K562 (cell line): ENCODE data around the gene FBN1. TPM values are rescaled to one million over a fixed set of nuclear protein-coding genes. Genes with fewer than 3 reads are reported as not detected.

Experiments used
- CBX1 ChIP-seq: sonication (generic); IDR thresholded peaks from 2 replicates; pipeline ENCODE4 v1.6.1; 2016; ENCODE audit warnings: antibody characterized with exemption, low read depth, mild to moderate bottlenecking
- CHCHD3 ChIP-seq: fragments of 250-450 bp; sonication (Bioruptor Pico); IDR thresholded peaks from 2 replicates; pipeline ENCODE4 v2.1.2; 2022; ENCODE audit warnings: mild to moderate bottlenecking
- CREB1 ChIP-seq, 2 experiments: sonication (generic) in 1 of 2; formaldehyde crosslinking in 1 of 2; IDR thresholded peaks; 2 replicates each; pipeline versions ENCODE4 v1.6.1 to v1.8.0; 2012 to 2022; ENCODE audit warnings: inconsistent platforms in 1 of 2, mild to moderate bottlenecking in 1 of 2, missing genetic modification reagents in 1 of 2, moderate library complexity in 1 of 2
- ESRRA ChIP-seq: fragments of 450-650 bp; IDR thresholded peaks from 2 replicates; pipeline ENCODE4 v1.6.1; 2014; ENCODE audit warnings: low read depth, mild to moderate bottlenecking, moderate library complexity, borderline replicate concordance
- HLTF ChIP-seq: fragments of 450-650 bp; IDR thresholded peaks from 2 replicates; pipeline ENCODE4 v1.6.1; 2016
- JUN ChIP-seq, 2 experiments: sonication (generic) in 1 of 2; formaldehyde crosslinking in 1 of 2; IDR thresholded peaks; 2 replicates each; pipeline versions ENCODE4 v1.6.1 to v1.8.0; 2012 to 2022; ENCODE audit warnings: borderline replicate concordance in 2 of 2, mild to moderate bottlenecking in 2 of 2, improper control_type of control experiment in 1 of 2, low read depth in 1 of 2, low read length in 1 of 2, missing genetic modification reagents in 1 of 2
- KDM1A ChIP-seq, 2 experiments: fragments of 450-650 bp; IDR thresholded peaks; 2 replicates each; pipeline ENCODE4 v1.6.1; 2016; ENCODE audit warnings: mild to moderate bottlenecking in 2 of 2
- KHSRP ChIP-seq: fragments of 450-650 bp; IDR thresholded peaks from 2 replicates; pipeline ENCODE4 v1.6.1; 2017
- MEIS2 ChIP-seq: fragments of 450-650 bp; IDR thresholded peaks from 2 replicates; pipeline ENCODE4 v1.6.1; 2014; ENCODE audit warnings: mild to moderate bottlenecking; ENCODE audit not compliant: partially characterized antibody
- NFE2 ChIP-seq: IDR thresholded peaks from 2 replicates; pipeline ENCODE4 v1.6.1; 2014; ENCODE audit warnings: antibody characterized with exemption, low read depth
- OTX1 ChIP-seq: fragments of 450-650 bp; formaldehyde crosslinking; IDR thresholded peaks from 2 replicates; pipeline ENCODE4 v1.4.0; 2022; ENCODE audit warnings: mild to moderate bottlenecking
- RFX1 ChIP-seq: fragments of 450-650 bp; IDR thresholded peaks from 2 replicates; pipeline ENCODE4 v1.6.1; 2016; ENCODE audit warnings: mild to moderate bottlenecking, moderate library complexity
- SP2 ChIP-seq: IDR thresholded peaks from 2 replicates; pipeline ENCODE4 v1.6.1; 2011; ENCODE audit warnings: mild to moderate bottlenecking, low read depth, low read length, moderate library complexity; ENCODE audit not compliant: poor library complexity, severe bottlenecking; ENCODE audit errors: extremely low read depth
- SRSF1 ChIP-seq: fragments of 200-400 bp; formaldehyde crosslinking; IDR thresholded peaks from 2 replicates; pipeline ENCODE4 v1.6.1; 2017; ENCODE audit warnings: mild to moderate bottlenecking, low read depth, low read length, moderate library complexity
- TBL1XR1 ChIP-seq, 2 experiments: IDR thresholded peaks; 2 replicates each; pipeline ENCODE4 v1.6.1; 2012; ENCODE audit warnings: improper control_type of control experiment in 2 of 2, low read length in 2 of 2, mild to moderate bottlenecking in 1 of 2
- TCF3 ChIP-seq: sonication (generic); formaldehyde crosslinking; IDR thresholded peaks from 2 replicates; pipeline ENCODE4 v1.4.0; 2020; ENCODE audit warnings: mild to moderate bottlenecking, missing genetic modification reagents
- TEAD4 ChIP-seq, 2 experiments: sonication (generic) in 1 of 2; formaldehyde crosslinking in 1 of 2; IDR thresholded peaks; 2 replicates each; pipeline versions ENCODE4 v1.6.1 to v1.8.0; 2012 to 2022; ENCODE audit warnings: borderline replicate concordance in 1 of 2, inconsistent platforms in 1 of 2, low read length in 1 of 2, mild to moderate bottlenecking in 1 of 2, missing genetic modification reagents in 1 of 2
- VEZF1 ChIP-seq: fragments of 200-800 bp; sonication (Bioruptor generic); IDR thresholded peaks from 2 replicates; pipeline ENCODE4 v1.6.1; 2017; ENCODE audit warnings: missing genetic modification characterization, missing compliant biosample characterization
- ZBTB11 ChIP-seq, 3 experiments: fragments of 200-800 bp in 1 of 3; fragments of 250-450 bp in 1 of 3; fragments of 450-650 bp in 1 of 3; sonication (Bioruptor Pico) in 1 of 3; sonication (Bioruptor generic) in 1 of 3; formaldehyde crosslinking in 1 of 3; IDR thresholded peaks; 2 replicates each; pipeline versions ENCODE4 v1.6.1 to v1.8.0; 2016 to 2022; ENCODE audit warnings: mild to moderate bottlenecking in 2 of 3, missing genetic modification characterization in 2 of 3, missing compliant biosample characterization in 1 of 3, moderate library complexity in 1 of 3
- ZKSCAN1 ChIP-seq: fragments of 150-350 bp; IDR thresholded peaks from 2 replicates; pipeline ENCODE4 v1.6.1; 2016; ENCODE audit warnings: low read depth, low read length
- ZNF184 ChIP-seq: sonication (generic); formaldehyde crosslinking; IDR thresholded peaks from 2 replicates; pipeline ENCODE4 v1.5.0; 2020; ENCODE audit warnings: missing genetic modification reagents
- ZNF639 ChIP-seq, 2 experiments: fragments of 200-800 bp in 1 of 2; sonication (Bioruptor generic) in 1 of 2; sonication (generic) in 1 of 2; formaldehyde crosslinking in 1 of 2; IDR thresholded peaks in 1 of 2; conservative IDR thresholded peaks in 1 of 2; 2 replicates each; pipeline versions ENCODE4 v1.5.0 to v1.6.1; 2016 to 2020; ENCODE audit warnings: missing compliant biosample characterization in 1 of 2, missing genetic modification characterization in 1 of 2, missing genetic modification reagents in 1 of 2
- polyA plus RNA-seq, 8 experiments: library from polyadenylated mRNA; depleted of rRNA in 4 of 8; stranded (reverse) in 5 of 8; unstranded in 3 of 8; fragments of >200 nt; fragmentation: Nextera tagmentation in 2 of 8; fragmentation: Illumina TruSeq in 1 of 8; extraction: Ambion mirVana in 2 of 8; extraction: Trizol in 1 of 8; gene quantifications; 2 replicates each; pipeline versions ENCODE4 v1.2.1 to v1.2.3, GENCODE V29; 2011 to 2014; ENCODE audit warnings: inconsistent platforms in 1 of 8, missing spikeins in 1 of 8
- total RNA-seq, 7 experiments: library from RNA; depleted of rRNA in 6 of 7; stranded (reverse); fragments of >200 nt in 6 of 7; fragmentation: Illumina TruSeq in 2 of 7; extraction: Trizol in 2 of 7; gene quantifications; 2 replicates each; pipeline versions ENCODE4 v1.2.1 to v1.2.3, GENCODE V29; 2011 to 2021; ENCODE audit warnings: low replicate concordance in 1 of 7

The FBN1 gene
- total and polyA plus RNA-seq, 9 of the 15 experiments (the other 6 are each of a cell fraction or from before 2014, with no cell fraction given) = 0.15 to 1.2 (median 0.60) TPM

- TF ChIP-seq ZBTB11 (CRISPR knock-in tag; IDR thresholded peaks at IDR 0.05) (no peak), CBX1 (no peak), KHSRP (no peak), TCF3 (CRISPR knock-in tag) (no peak), CREB1 (IDR thresholded peaks at IDR 0.05) (no peak), CREB1 (CRISPR knock-in tag; IDR thresholded peaks at IDR 0.05) (no peak), HLTF (no peak), ZKSCAN1 (no peak), TBL1XR1 (IDR thresholded peaks at IDR 0.05; ENCODE audit: low read length in 2 of 2) (no peak), CHCHD3 (CRISPR knock-in tag) (no peak), VEZF1 (CRISPR knock-in tag) (peak; percentile 13; the same call in 1 of the 2 replicates), TEAD4 (IDR thresholded peaks at IDR 0.05; ENCODE audit: low read length) (peak; percentile 13; the same call in 1 of the 2 replicates), TEAD4 (CRISPR knock-in tag; IDR thresholded peaks at IDR 0.05; ENCODE audit: borderline replicate concordance) (no peak), ESRRA (peak; percentile 21; the same call in 1 of the 2 replicates), MEIS2 (peak; percentile 80), NFE2 (0 out of 2 replicates have a peak, but pooled peaks have one; percentile 2), SP2 (no peak), OTX1 (CRISPR knock-in tag) (no peak), ZNF184 (CRISPR knock-in tag) (no peak), ZNF639 (CRISPR knock-in tag; conservative IDR thresholded peaks at IDR 0.05 in 1 of 2, IDR thresholded peaks at IDR 0.05 in 1 of 2) (peak in 1 of 2 experiments; percentile 31; a peak in 1 of 4 replicates), SRSF1 (no peak), RFX1 (peak; percentile 67), KDM1A (IDR thresholded peaks at IDR 0.05) (0 out of 4 replicates have a peak, but pooled peaks of 1 of the 2 experiments have one; percentile 13), JUN (IDR thresholded peaks at IDR 0.05; ENCODE audit: borderline replicate concordance, low read depth, low read length) (peak; percentile 61), JUN (CRISPR knock-in tag; IDR thresholded peaks at IDR 0.05; ENCODE audit: borderline replicate concordance) (peak; percentile 96)
Measured at GRCh38 chr15:48592221-48592731, 53.2 kb downstream of the FBN1 start (continued).
